HEK293 (cell line): Measurements from ENCODE around the gene GPR21.

ENCODE experiments used
- CTCF ChIA-PET: fragments of 350-600 bp; formaldehyde crosslinking; extraction: SDS; loops from one replicate; lab custom pipeline; 2021; ENCODE audit warnings: antibody characterized with exemption; lab: Yijun Ruan, JAX
- POLR2A ChIA-PET: fragments of 300-600 bp; formaldehyde crosslinking; extraction: SDS; loops from one replicate; lab custom pipeline; 2020; ENCODE audit warnings: antibody characterized with exemption, inconsistent platforms; lab: Yijun Ruan, JAX
- H3K27ac ChIP-seq: fragments of 200-500 bp; sonication (Bioruptor generic); 2 replicates; pipeline ENCODE4 v1.5.1; 2014; ENCODE audit warnings: low read depth, low read length, control low read depth, inconsistent platforms; ENCODE audit errors: extremely low read depth
- H3K36me3 ChIP-seq, 2 experiments: fragments of 200-500 bp in 1 of 2; sonication (Bioruptor generic) in 1 of 2; 1 replicate in 1 of 2; 2 replicates in 1 of 2; pipeline ENCODE4 v1.5.1; 2014 to 2017; ENCODE audit warnings: inconsistent platforms in 2 of 2, low read length in 2 of 2; ENCODE audit not compliant: control insufficient read depth in 2 of 2, insufficient read depth in 1 of 2
- H3K4me1 ChIP-seq: fragments of 200-500 bp; sonication (Bioruptor generic); 2 replicates; pipeline ENCODE4 v1.5.1; 2014; ENCODE audit warnings: mild to moderate bottlenecking, low read length, inconsistent platforms; ENCODE audit not compliant: control insufficient read depth, insufficient read depth
- H3K4me3 ChIP-seq: 2 replicates; pipeline ENCODE4 v1.5.1; 2011; ENCODE audit warnings: low read depth, mild to moderate bottlenecking, control low read depth, low read length, moderate library complexity
- H3K9me3 ChIP-seq: fragments of 200-500 bp; sonication (Bioruptor generic); 2 replicates; pipeline ENCODE4 v1.5.1; 2014; ENCODE audit warnings: low read depth, low read length, inconsistent platforms; ENCODE audit not compliant: control insufficient read depth, insufficient read depth
- GLI2 ChIP-seq: fragments of 450-650 bp; formaldehyde crosslinking; IDR thresholded peaks from 2 replicates; pipeline ENCODE4; 2017; ENCODE audit warnings: missing biosample characterization, missing genetic modification characterization, low read depth, borderline replicate concordance
- SALL2 ChIP-seq: fragments of 450-650 bp; formaldehyde crosslinking; IDR thresholded peaks from 2 replicates; pipeline ENCODE4 v1.5.0; 2017; ENCODE audit warnings: missing biosample characterization, mild to moderate bottlenecking, missing genetic modification characterization, borderline replicate concordance
- WT1 ChIP-seq: fragments of 450-650 bp; formaldehyde crosslinking; IDR thresholded peaks from 2 replicates; pipeline ENCODE4 v1.5.1; 2016; ENCODE audit warnings: missing biosample characterization, missing genetic modification characterization
- ZBTB11 ChIP-seq: fragments of 450-650 bp; formaldehyde crosslinking; conservative IDR thresholded peaks from 2 replicates; pipeline ENCODE4 v1.5.1; 2016; ENCODE audit warnings: low read depth, missing biosample characterization, missing genetic modification characterization
- ZBTB7A ChIP-seq: fragments of 450-650 bp; formaldehyde crosslinking; IDR thresholded peaks from 2 replicates; pipeline ENCODE4 v1.5.1; 2016; ENCODE audit warnings: low read depth, missing biosample characterization, missing genetic modification characterization
- ZEB2 ChIP-seq: fragments of 450-650 bp; formaldehyde crosslinking; IDR thresholded peaks from 2 replicates; pipeline ENCODE4 v1.5.1; 2016; ENCODE audit warnings: missing biosample characterization, missing genetic modification characterization
- ZNF148 ChIP-seq: fragments of 450-650 bp; formaldehyde crosslinking; IDR thresholded peaks from 2 replicates; pipeline ENCODE4 v1.5.0; 2017; ENCODE audit warnings: missing biosample characterization, missing genetic modification characterization, borderline replicate concordance
- ZNF239 ChIP-seq: fragments of 450-650 bp; formaldehyde crosslinking; IDR thresholded peaks from 2 replicates; pipeline ENCODE4 v1.5.1; 2016; ENCODE audit warnings: missing biosample characterization, missing genetic modification characterization
- ZNF248 ChIP-seq: fragments of 450-650 bp; formaldehyde crosslinking; IDR thresholded peaks from 2 replicates; pipeline ENCODE4 v1.5.1; 2017; ENCODE audit warnings: missing biosample characterization, missing genetic modification characterization
- ZNF362 ChIP-seq: fragments of 450-650 bp; formaldehyde crosslinking; IDR thresholded peaks from 2 replicates; pipeline ENCODE4 v1.5.1; 2016; ENCODE audit warnings: missing biosample characterization, missing genetic modification characterization
- ZNF473 ChIP-seq: fragments of 450-650 bp; formaldehyde crosslinking; IDR thresholded peaks from 2 replicates; pipeline ENCODE4 v1.5.1; 2017; ENCODE audit warnings: missing biosample characterization, missing genetic modification characterization
- ZNF48 ChIP-seq: fragments of 450-650 bp; formaldehyde crosslinking; IDR thresholded peaks from 2 replicates; pipeline ENCODE4 v1.5.1; 2016; ENCODE audit warnings: missing biosample characterization, missing genetic modification characterization
- ZNF518A ChIP-seq: fragments of 450-650 bp; formaldehyde crosslinking; conservative IDR thresholded peaks from 2 replicates; pipeline ENCODE4 v1.5.1; 2016; ENCODE audit warnings: low read depth, missing biosample characterization, missing genetic modification characterization
- ZNF521 ChIP-seq: fragments of 450-650 bp; formaldehyde crosslinking; IDR thresholded peaks from 2 replicates; pipeline ENCODE4 v1.5.1; 2017; ENCODE audit warnings: missing biosample characterization, mild to moderate bottlenecking, missing genetic modification characterization
- ZNF560 ChIP-seq: fragments of 450-650 bp; formaldehyde crosslinking; IDR thresholded peaks from 2 replicates; pipeline ENCODE4 v1.5.1; 2017; ENCODE audit warnings: missing biosample characterization, missing genetic modification characterization, borderline replicate concordance
- ZNF596 ChIP-seq: fragments of 450-650 bp; IDR thresholded peaks from 2 replicates; pipeline ENCODE4 v1.5.0; 2018; ENCODE audit warnings: missing biosample characterization, mild to moderate bottlenecking, missing genetic modification characterization, moderate library complexity
- ZNF629 ChIP-seq: fragments of 450-650 bp; formaldehyde crosslinking; IDR thresholded peaks from 2 replicates; pipeline ENCODE4 v1.5.1; 2017; ENCODE audit warnings: missing biosample characterization, missing genetic modification characterization
- ZNF645 ChIP-seq: fragments of 450-650 bp; formaldehyde crosslinking; IDR thresholded peaks from 2 replicates; pipeline ENCODE4; 2016; ENCODE audit warnings: missing biosample characterization, missing genetic modification characterization
- ZNF785 ChIP-seq: fragments of 450-650 bp; formaldehyde crosslinking; IDR thresholded peaks from 2 replicates; pipeline ENCODE4 v1.5.1; 2016; ENCODE audit warnings: missing biosample characterization, missing genetic modification characterization
- ZXDB ChIP-seq: fragments of 450-650 bp; formaldehyde crosslinking; IDR thresholded peaks from 2 replicates; pipeline ENCODE4 v1.5.1; 2016; ENCODE audit warnings: missing biosample characterization, missing genetic modification characterization

GPR21 gene

GRCh38 chr9:123031963-123032362 is 1.5 kb upstream of the GPR21 start:
- CTCF ChIA-PET: no interaction called here
- Histone ChIP-seq H3K4me1 (no peaks in the 10 kb centered on the region), H3K27ac (no peak overlapping the region), H3K36me3 (peaks cover 0 to 40% of the 10 kb centered on the region in 2 experiments; a peak in 1 of 3 replicates), H3K9me3 (no peaks in the 10 kb centered on the region), H3K4me3 (no peak overlapping the region)
- no peak for TF ChIP-seq ZNF48 (tag by site-specific recombination)
- TF ChIP-seq ZBTB11 (tag by site-specific recombination): no peak
- no peak for TF ChIP-seq ZNF362 (tag by site-specific recombination)
- TF ChIP-seq SALL2 (tag by site-specific recombination): no peak
- no peak for TF ChIP-seq WT1
- TF ChIP-seq ZNF560 (tag by site-specific recombination): no peak
- TF ChIP-seq ZNF521 (tag by site-specific recombination): no peak
- no peak for TF ChIP-seq ZNF645 (tag by site-specific recombination)
- TF ChIP-seq ZXDB: no peak
- no peak for TF ChIP-seq ZNF629 (tag by site-specific recombination)
- no peak for TF ChIP-seq ZBTB7A (tag by site-specific recombination)
- TF ChIP-seq ZEB2 (tag by site-specific recombination): no peak
- TF ChIP-seq GLI2 (tag by site-specific recombination): no peak
- no peak for TF ChIP-seq ZNF596 (tag by site-specific recombination)
- no peak for TF ChIP-seq ZNF148 (tag by site-specific recombination)
- no peak for TF ChIP-seq ZNF248 (tag by site-specific recombination)
- no peak for TF ChIP-seq ZNF473 (tag by site-specific recombination)
- TF ChIP-seq ZNF239 (tag by site-specific recombination): no peak
- no peak for TF ChIP-seq ZNF518A (tag by site-specific recombination)
- TF ChIP-seq ZNF785 (tag by site-specific recombination): no peak
- POLR2A ChIA-PET: no interaction called here
